HCT116 (cell line): ENCODE results near the gene CD3E.

ENCODE experiments used
- CTCF ChIP-seq, 3 experiments: fragments of 200-600 bp in 1 of 3; sonication (generic) in 1 of 3; IDR thresholded peaks in 2 of 3; conservative IDR thresholded peaks in 1 of 3; 2 replicates each; pipeline ENCODE4 v1.5.1; 2012 to 2017; ENCODE audit warnings: low read depth in 2 of 3, low read length in 2 of 3, antibody characterized with exemption in 1 of 3, borderline replicate concordance in 1 of 3, control low read depth in 1 of 3, mild to moderate bottlenecking in 1 of 3, mixed read lengths in 1 of 3, mixed run types in 1 of 3, moderate library complexity in 1 of 3; ENCODE audit not compliant: insufficient read depth in 1 of 3
- ELF1 ChIP-seq: IDR thresholded peaks from 2 replicates; pipeline ENCODE4 v1.6.1; 2012; ENCODE audit warnings: low read depth, borderline replicate concordance
- EZH2 ChIP-seq: fragments of 200-600 bp; sonication (generic); IDR thresholded peaks from 2 replicates; pipeline ENCODE4 v1.6.1; 2017; ENCODE audit warnings: antibody characterized with exemption, mixed run types
- POLR2A ChIP-seq: IDR thresholded peaks from 2 replicates; pipeline ENCODE4 v1.7.0; 2011; ENCODE audit warnings: borderline replicate concordance; ENCODE audit not compliant: insufficient read depth, insufficient read length; ENCODE audit errors: extremely low read depth
- RAD21 ChIP-seq: IDR thresholded peaks from 2 replicates; pipeline ENCODE4 v1.6.1; 2012; ENCODE audit warnings: low read depth, mild to moderate bottlenecking
- REST ChIP-seq: IDR thresholded peaks from 2 replicates; pipeline ENCODE4 v1.6.1; 2012; ENCODE audit warnings: low read depth
- SP1 ChIP-seq: IDR thresholded peaks from 2 replicates; pipeline ENCODE4 v1.6.1; 2012; ENCODE audit warnings: low read depth
- SRF ChIP-seq: IDR thresholded peaks from 2 replicates; pipeline ENCODE4 v1.6.1; 2012; ENCODE audit warnings: low read depth

GRCh38 chr11:118282606-118283005 is 21.9 kb upstream of the CD3E start:
- no peak for TF ChIP-seq POLR2A
- TF ChIP-seq CTCF (IDR thresholded peaks at IDR 0.05 in 2 of 3, conservative IDR thresholded peaks at IDR 0.05 in 1 of 3; ENCODE audit: borderline replicate concordance in 1 of 3, insufficient read depth in 1 of 3, low read depth in 2 of 3, low read length in 2 of 3) = no peak
- TF ChIP-seq REST = no peak
- TF ChIP-seq RAD21 = no peak
- TF ChIP-seq EZH2 = no peak
- no peak for TF ChIP-seq ELF1
- TF ChIP-seq SRF = no peak
- no peak for TF ChIP-seq SP1
